HG03521 (cell line): ENCODE results near the gene MAML3.

Experiments used
- ATAC-seq: cut with Tn5 transposase; IDR thresholded peaks from one replicate; pipeline ENCODE4 v1.9.1; 2021; ENCODE audit warnings: mild to moderate bottlenecking, moderate library complexity; ENCODE audit not compliant: unreplicated experiment

MAML3 gene

GRCh38 chr4:140153718-140154571 is at the start of gene MAML3:
MAML3 (minus strand) TSS chr4:140154184; CDS start chr4:140153327, 857 bp downstream.
- ATAC-seq: peak; percentile 58

GRCh38 chr4:140198942-140199341 is 45.0 kb upstream of the MAML3 start:
- ATAC-seq: no peak

GRCh38 chr4:140195806-140196205 is 41.8 kb upstream of the MAML3 start:
- ATAC-seq: no peak

- ATAC-seq: no peak
These were observed 35.8 kb upstream of the MAML3 start for GRCh38 chr4:140189805-140190204.

GRCh38 chr4:140188975-140189374 is 35.0 kb upstream of the MAML3 start:
- no peak for ATAC-seq

GRCh38 chr4:140187316-140187695 is 33.3 kb upstream of the MAML3 start:
- no peak for ATAC-seq

- ATAC-seq: no peak
These were observed 32.8 kb upstream of the MAML3 start for GRCh38 chr4:140186651-140187315.

GRCh38 chr4:140186082-140186438 is 32.1 kb upstream of the MAML3 start:
- no peak for ATAC-seq

GRCh38 chr4:140185412-140186081 is 31.6 kb upstream of the MAML3 start:
- ATAC-seq: no peak

GRCh38 chr4:140183270-140183669 is 29.3 kb upstream of the MAML3 start:
- no peak for ATAC-seq

GRCh38 chr4:140180577-140180976 is 26.6 kb upstream of the MAML3 start:
- no peak for ATAC-seq

GRCh38 chr4:140176735-140177134 is 22.8 kb upstream of the MAML3 start:
- ATAC-seq: no peak

GRCh38 chr4:140174543-140174942 is 20.6 kb upstream of the MAML3 start:
- ATAC-seq: no peak

- no peak for ATAC-seq
These were observed 19.0 kb upstream of the MAML3 start for GRCh38 chr4:140172960-140173359.

GRCh38 chr4:140170299-140170698 is 16.3 kb upstream of the MAML3 start:
- ATAC-seq: no peak

GRCh38 chr4:140168936-140169335 is 15.0 kb upstream of the MAML3 start:
- ATAC-seq: no peak

- no peak for ATAC-seq
These were observed 14.5 kb upstream of the MAML3 start for GRCh38 chr4:140168474-140168873.

- no peak for ATAC-seq
These were observed 9.2 kb upstream of the MAML3 start for GRCh38 chr4:140163029-140163810.

GRCh38 chr4:140162596-140162995 is 8.6 kb upstream of the MAML3 start:
- no peak for ATAC-seq

GRCh38 chr4:140158365-140159030 is 4.5 kb upstream of the MAML3 start:
- no peak for ATAC-seq

- ATAC-seq: no peak
These were observed 3.4 kb upstream of the MAML3 start for GRCh38 chr4:140157341-140157740.
